Measurements from ENCODE around the gene BCL11B. TPM values are rescaled to one million over a fixed set of nuclear protein-coding genes. Genes with fewer than 3 reads are reported as not detected.

The BCL11B gene
- total and polyA plus RNA-seq, 2 donors (not counting 1 experiment from before 2014, with no cell fraction given), result 0.33 to 0.42 TPM

GRCh38 chr14:99271221-99271941 is 616 bp downstream of the BCL11B start:
- POLR2A ChIA-PET, result no interaction called here
- Histone ChIP-seq H3K9ac (ENCODE audit: low read length) (peak overlapping the region; percentile 59), H3K4me1 (ENCODE audit: control insufficient read depth in 2 of 2, insufficient read depth in 2 of 2, low read length in 2 of 2) (peaks cover 36 to 41% of the 10 kb centered on the region in 2 donors), H3K27ac (ENCODE audit: low read length in 2 of 2) (no peak overlapping the region), H3K4me2 (replicated peaks; ENCODE audit: low read depth, low read length, poor library complexity, severe bottlenecking) (peak overlapping the region; percentile 76), H3K9me3 (ENCODE audit: control extremely low read depth in 1 of 3, control insufficient read depth in 2 of 3, insufficient read depth in 1 of 3, low read length in 2 of 3) (peaks cover 0 to 22% (median 2%) of the 10 kb centered on the region in 3 donors), H3K79me2 (ENCODE audit: control insufficient read depth, insufficient read depth, low read length) (no peaks in the 10 kb centered on the region), H4K20me1 (ENCODE audit: control insufficient read depth, insufficient read depth, low read length, poor library complexity, severe bottlenecking) (no peaks in the 10 kb centered on the region), H3K36me3 (replicated peaks in 1 of 2; ENCODE audit: control extremely low read depth in 1 of 2, control insufficient read depth in 1 of 2, extremely low read depth in 1 of 2, insufficient read depth in 2 of 2, low read length in 1 of 2) (no peaks in the 10 kb centered on the region), H3K27me3 (replicated peaks in 1 of 4; ENCODE audit: control extremely low read depth in 1 of 4, control insufficient read depth in 3 of 4, insufficient read depth in 4 of 4, low read length in 3 of 4) (peaks cover 0 to 73% (median 38%) of the 10 kb centered on the region in 4 experiments), H3K4me3 (ENCODE audit: control extremely low read depth in 1 of 5, extremely low read depth in 1 of 5, insufficient read depth in 1 of 5, low read depth in 2 of 5, low read length in 4 of 5) (peak overlapping the region in 4 of 5 experiments; percentile 2 to 44 (median 38)), H2AFZ (ENCODE audit: insufficient read depth, low read depth, low read length, poor library complexity, severe bottlenecking) (peak overlapping the region; percentile 22)
- Mint-ChIP-seq H3K9me3 (ENCODE audit: insufficient read depth) (no peaks in the 10 kb centered on the region), H3K4me1 (peaks cover 33% of the 10 kb centered on the region), H3K4me3 (peak overlapping the region; percentile 76), H3K27me3 (peaks cover 69% of the 10 kb centered on the region), H3K27ac (no peak overlapping the region)
- no peak for ATAC-seq (ENCODE audit: low read depth)
- 0% methylated on average over 21 of the region's 32 CpGs for WGBS (ENCODE audit: insufficient coverage)
- TF ChIP-seq CTCF (IDR thresholded peaks at IDR 0.05) (no peak), EZH2 (IDR thresholded peaks at IDR 0.05; ENCODE audit: borderline replicate concordance, insufficient read depth, low read depth, low read length, poor library complexity, severe bottlenecking) (no peak)
- CTCF ChIA-PET, result no interaction called here
- intact Hi-C loops (cut with micrococcal nuclease), result no loop called here
- no peak for DNase-seq
